Measurements from ENCODE around the gene TRIM39. TPM values are rescaled to one million over a fixed set of nuclear protein-coding genes. Genes with fewer than 3 reads are reported as not detected.

The TRIM39 gene
- total RNA-seq, 2 donors from 2014 or later: 7.5 to 15.8 TPM

DNA sequence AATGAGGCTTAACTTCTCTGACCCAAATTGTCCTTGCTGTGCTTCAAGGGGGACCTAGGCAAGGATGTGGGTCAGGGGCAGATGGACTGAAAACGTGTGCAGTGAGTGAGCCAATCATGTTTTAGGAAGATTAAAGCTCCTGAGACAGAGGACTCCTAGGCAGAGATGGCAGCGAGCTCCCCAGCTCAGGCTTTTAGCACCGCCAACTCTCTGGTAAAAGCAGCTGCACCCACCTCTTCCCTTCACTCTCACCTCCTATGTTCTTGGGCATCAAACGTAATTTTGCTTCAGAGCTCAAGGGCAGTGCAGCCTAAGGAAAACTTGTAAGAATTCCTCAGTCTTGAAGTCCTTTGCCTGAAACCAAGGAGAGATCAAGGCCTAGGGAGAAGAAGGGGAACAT lies 28.6 kb downstream of the TRIM39 start:
- Histone ChIP-seq H3K27ac (no peak overlapping the region), H3K36me3 (replicated peaks in 1 of 2; ENCODE audit: insufficient read depth in 1 of 2, low read depth in 2 of 2) (no peaks in the 10 kb centered on the region), H3K4me1 (no peaks in the 10 kb centered on the region), H3K4me3 (no peak overlapping the region), H3K27me3 (peaks cover 0 to 9% of the 10 kb centered on the region in 2 donors), H3K9me3 (no peaks in the 10 kb centered on the region)
- no peak for ATAC-seq
- TF ChIP-seq, protein P1, sequence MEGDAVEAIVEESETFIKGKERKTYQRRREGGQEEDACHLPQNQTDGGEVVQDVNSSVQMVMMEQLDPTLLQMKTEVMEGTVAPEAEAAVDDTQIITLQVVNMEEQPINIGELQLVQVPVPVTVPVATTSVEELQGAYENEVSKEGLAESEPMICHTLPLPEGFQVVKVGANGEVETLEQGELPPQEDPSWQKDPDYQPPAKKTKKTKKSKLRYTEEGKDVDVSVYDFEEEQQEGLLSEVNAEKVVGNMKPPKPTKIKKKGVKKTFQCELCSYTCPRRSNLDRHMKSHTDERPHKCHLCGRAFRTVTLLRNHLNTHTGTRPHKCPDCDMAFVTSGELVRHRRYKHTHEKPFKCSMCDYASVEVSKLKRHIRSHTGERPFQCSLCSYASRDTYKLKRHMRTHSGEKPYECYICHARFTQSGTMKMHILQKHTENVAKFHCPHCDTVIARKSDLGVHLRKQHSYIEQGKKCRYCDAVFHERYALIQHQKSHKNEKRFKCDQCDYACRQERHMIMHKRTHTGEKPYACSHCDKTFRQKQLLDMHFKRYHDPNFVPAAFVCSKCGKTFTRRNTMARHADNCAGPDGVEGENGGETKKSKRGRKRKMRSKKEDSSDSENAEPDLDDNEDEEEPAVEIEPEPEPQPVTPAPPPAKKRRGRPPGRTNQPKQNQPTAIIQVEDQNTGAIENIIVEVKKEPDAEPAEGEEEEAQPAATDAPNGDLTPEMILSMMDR (IDR thresholded peaks at IDR 0.05): no peak
- TF ChIP-seq POLR2A (IDR thresholded peaks at IDR 0.05): no peak
- 47 to 68% methylated on average over 4 of the region's 4 CpGs for WGBS, 2 donors
- no peak for DNase-seq
- intact Hi-C loops (cut with DNase I): no loop called here

DNA sequence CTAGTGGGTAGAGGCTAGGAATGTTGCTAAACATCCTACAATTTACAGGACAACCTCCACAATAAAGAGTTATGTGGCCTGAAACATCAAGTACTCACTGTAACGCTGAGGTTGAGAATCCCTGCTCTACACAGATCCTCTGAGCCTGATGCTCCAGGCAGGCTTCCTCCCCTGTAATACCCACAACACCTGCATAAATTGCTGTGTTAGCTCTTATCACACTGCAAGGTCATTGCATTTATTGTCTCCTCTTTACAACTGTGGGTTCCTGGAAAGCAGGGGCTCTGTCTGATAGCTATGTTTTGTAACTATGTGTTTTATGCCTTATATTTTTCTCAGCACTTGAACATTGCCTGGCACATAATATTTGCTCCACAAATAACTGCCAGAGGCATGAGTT lies 29.8 kb downstream of the TRIM39 start:
- no peak overlapping the region for H3K27ac ChIP-seq
- H3K4me1 ChIP-seq: no peaks in the 10 kb centered on the region
- H3K27me3 ChIP-seq: peaks cover 0 to 9% of the 10 kb centered on the region in 2 donors
- ATAC-seq (no peak), DNase-seq (no peak)
- 50 to 53% methylated on average over 1 of the region's 1 CpG for WGBS, 2 donors
- H3K4me3 ChIP-seq: no peak overlapping the region
- intact Hi-C loops (cut with DNase I): no loop called here
- TF ChIP-seq, protein P1 (IDR thresholded peaks at IDR 0.05): no peak
- no peak for TF ChIP-seq POLR2A (IDR thresholded peaks at IDR 0.05)
- H3K36me3 ChIP-seq (replicated peaks in 1 of 2; ENCODE audit: insufficient read depth in 1 of 2, low read depth in 2 of 2): no peaks in the 10 kb centered on the region
- no peaks in the 10 kb centered on the region for H3K9me3 ChIP-seq

DNA sequence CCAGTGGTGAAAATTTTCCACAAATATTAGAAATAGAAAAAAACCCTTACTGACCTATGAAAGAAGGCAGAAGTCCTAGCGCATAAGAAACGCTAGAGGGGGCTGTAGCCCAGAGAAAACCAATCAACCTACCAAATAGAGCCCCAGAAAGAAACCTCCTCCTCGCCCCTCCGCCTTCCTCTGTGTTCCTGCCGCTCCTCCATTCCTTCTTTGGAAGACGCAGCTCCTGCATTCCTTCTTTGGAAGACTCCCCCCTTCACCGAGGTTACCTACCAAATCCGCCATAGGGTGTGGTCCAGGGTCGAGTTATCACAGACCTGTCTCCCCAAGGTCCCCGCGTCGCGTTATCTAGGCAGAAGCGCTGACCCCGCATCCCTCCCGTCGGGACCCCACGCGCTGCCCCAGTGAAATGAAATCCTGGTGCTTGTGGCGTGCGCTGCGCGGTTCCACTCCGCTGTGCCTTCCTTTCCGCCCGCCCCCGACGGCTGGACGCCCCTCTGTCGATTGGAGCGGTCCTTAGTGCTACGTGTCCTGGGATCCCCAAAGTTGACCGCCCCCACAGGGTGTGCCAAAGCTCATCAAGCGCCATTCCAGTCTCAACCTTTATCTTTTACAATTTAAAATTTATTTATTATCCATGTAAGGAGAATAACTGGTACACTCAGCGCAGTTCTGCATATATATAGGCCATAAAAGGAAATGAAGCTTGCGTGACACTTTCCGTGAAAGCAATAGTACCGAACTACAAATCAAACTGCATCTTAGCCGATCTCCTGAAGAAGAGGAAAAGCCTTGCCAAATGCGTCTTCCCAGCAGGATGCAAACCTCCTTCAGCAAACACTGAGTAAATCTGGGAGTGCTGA lies 31.2 kb downstream of the TRIM39 start:
- peak; percentile 75 for ATAC-seq
- WGBS, 2 donors: 5 to 6% methylated on average over 40 of the region's 40 CpGs
- intact Hi-C loops (cut with DNase I): no loop called here

DNA sequence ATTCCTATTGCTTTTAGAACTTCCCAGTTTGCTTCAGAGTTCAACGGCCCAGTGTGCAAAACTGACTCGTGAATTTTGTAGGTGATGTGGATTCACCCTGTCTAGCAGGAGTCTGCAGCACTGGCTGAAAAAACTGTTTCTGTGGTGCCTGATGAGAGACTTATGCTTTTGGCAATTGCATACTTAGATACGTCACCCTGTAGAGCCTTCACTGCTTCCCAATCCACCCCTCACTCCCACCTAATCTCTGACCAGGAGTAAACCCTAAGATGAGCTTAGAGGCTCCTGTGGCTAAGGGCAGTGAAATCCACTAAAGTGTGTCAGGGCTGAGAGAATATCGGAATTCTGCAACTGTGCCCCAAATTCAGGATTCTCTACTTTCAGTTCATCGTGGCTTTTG lies 32.5 kb downstream of the TRIM39 start:
- 52 to 58% methylated on average over 5 of the region's 5 CpGs for WGBS, 2 donors
- ATAC-seq (no peak), DNase-seq (no peak)
- H3K27ac ChIP-seq: no peak overlapping the region
- H3K4me3 ChIP-seq: no peak overlapping the region
- H3K27me3 ChIP-seq: peaks cover 0 to 9% of the 10 kb centered on the region in 2 donors
- intact Hi-C loops (cut with DNase I): no loop called here
- H3K36me3 ChIP-seq (replicated peaks in 1 of 2; ENCODE audit: insufficient read depth in 1 of 2, low read depth in 2 of 2): no peaks in the 10 kb centered on the region
- no peaks in the 10 kb centered on the region for H3K4me1 ChIP-seq
- TF ChIP-seq, protein P1 (IDR thresholded peaks at IDR 0.05): no peak
- TF ChIP-seq POLR2A (IDR thresholded peaks at IDR 0.05): no peak
- no peaks in the 10 kb centered on the region for H3K9me3 ChIP-seq

More for the DNA sequence above, 31.2 kb downstream of the TRIM39 start:
- peaks cover 0 to 9% of the 10 kb centered on the region in 2 donors for H3K27me3 ChIP-seq
- H3K36me3 ChIP-seq (replicated peaks in 1 of 2; ENCODE audit: insufficient read depth in 1 of 2, low read depth in 2 of 2): no peaks in the 10 kb centered on the region
- H3K27ac ChIP-seq: no peak overlapping the region
- peak; percentile 35 to 64 (median 54) for DNase-seq
- TF ChIP-seq, protein P1 (IDR thresholded peaks at IDR 0.05): peak in 6 of 7 experiments; percentile 53 to 75 (median 66)
- TF ChIP-seq POLR2A (IDR thresholded peaks at IDR 0.05): no peak
- H3K9me3 ChIP-seq: no peaks in the 10 kb centered on the region
- H3K4me1 ChIP-seq: no peaks in the 10 kb centered on the region
- H3K4me3 ChIP-seq: no peak overlapping the region

Measured in body of pancreas (tissue), 4 donors.